ENCODE data around the gene KCNJ11. TPM values are rescaled to one million over a fixed set of nuclear protein-coding genes. Genes with fewer than 3 reads are reported as not detected.

KCNJ11 gene
- total and polyA plus RNA-seq, 3 donors from 2014 or later: 1.4 to 2.1 (median 1.7) TPM

DNA sequence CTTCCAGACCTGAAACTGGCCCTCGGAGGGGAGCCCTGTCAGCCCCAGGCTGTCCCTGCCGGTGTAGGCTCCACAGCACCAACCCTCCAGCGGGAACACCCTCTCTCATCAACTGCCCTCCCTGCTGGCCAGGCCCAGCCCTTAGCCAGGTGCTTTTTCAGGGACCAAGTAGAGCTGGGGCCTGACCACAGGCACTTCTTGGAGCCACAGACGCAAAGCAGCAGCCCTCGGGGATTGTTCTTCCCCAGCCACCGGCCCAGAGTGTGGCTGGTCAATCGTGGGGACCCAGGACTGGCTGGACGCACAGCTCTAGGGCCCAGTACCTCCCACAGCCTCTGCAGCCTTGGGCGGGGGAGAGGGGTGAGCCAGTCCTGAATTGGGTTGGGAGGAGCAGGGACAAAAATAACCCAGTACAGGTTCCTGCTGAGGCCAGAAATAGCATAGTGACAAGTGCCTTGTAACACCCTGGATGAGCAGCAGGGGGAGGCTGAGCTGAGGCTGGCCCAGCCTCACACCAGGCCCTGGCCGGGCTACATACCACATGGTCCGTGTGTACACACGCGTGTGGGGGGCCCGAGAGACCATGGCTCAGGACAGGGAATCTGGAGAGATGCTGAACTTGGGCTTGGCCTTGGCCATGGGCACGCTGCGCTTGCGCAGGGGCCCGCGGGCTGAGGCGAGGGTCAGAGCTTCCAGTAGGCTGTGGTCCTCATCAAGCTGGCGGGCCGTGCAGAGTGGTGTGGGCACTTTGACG is 2.0 kb downstream of the KCNJ11 start:
- Histone ChIP-seq H3K4me3 (no peak overlapping the region), H3K27ac (no peak overlapping the region)

DNA sequence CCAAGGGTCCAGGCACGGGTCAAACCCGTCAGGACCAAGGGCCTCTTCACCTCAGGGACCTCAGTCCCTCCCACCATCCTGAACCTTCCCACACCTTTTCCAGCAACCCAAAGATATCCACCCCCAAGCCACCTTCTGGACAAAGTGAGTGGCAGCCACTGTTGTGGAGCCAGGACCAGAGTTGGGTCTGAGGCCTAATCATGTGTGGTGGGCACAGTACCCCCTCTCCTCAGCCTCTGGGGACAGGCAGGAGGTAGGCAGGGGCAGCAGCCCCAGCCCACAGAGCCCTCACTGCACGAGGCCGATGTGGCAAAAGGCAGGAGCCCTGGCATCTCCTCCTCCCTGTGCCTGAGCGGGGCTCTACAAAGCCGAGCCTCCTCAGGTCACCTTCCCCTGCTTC is 2.5 kb downstream of the KCNJ11 start:
- Histone ChIP-seq H3K4me1 (peaks cover 3% of the 10 kb centered on the region), H3K9me3 (no peaks in the 10 kb centered on the region), H3K36me3 (ENCODE audit: low read depth, missing control alignments) (no peaks in the 10 kb centered on the region), H3K4me3 (no peak overlapping the region), H3K27me3 (no peaks in the 10 kb centered on the region), H3K27ac (no peak overlapping the region)
- no peak for TF ChIP-seq POLR2A (IDR thresholded peaks at IDR 0.05)
- TF ChIP-seq, protein P1, sequence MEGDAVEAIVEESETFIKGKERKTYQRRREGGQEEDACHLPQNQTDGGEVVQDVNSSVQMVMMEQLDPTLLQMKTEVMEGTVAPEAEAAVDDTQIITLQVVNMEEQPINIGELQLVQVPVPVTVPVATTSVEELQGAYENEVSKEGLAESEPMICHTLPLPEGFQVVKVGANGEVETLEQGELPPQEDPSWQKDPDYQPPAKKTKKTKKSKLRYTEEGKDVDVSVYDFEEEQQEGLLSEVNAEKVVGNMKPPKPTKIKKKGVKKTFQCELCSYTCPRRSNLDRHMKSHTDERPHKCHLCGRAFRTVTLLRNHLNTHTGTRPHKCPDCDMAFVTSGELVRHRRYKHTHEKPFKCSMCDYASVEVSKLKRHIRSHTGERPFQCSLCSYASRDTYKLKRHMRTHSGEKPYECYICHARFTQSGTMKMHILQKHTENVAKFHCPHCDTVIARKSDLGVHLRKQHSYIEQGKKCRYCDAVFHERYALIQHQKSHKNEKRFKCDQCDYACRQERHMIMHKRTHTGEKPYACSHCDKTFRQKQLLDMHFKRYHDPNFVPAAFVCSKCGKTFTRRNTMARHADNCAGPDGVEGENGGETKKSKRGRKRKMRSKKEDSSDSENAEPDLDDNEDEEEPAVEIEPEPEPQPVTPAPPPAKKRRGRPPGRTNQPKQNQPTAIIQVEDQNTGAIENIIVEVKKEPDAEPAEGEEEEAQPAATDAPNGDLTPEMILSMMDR (IDR thresholded peaks at IDR 0.05): no peak
- DNase-seq: no peak
- intact Hi-C loops (cut with DNase I; ENCODE audit: low total_unique reads): loop anchor here (5.0 kb wide), 1 partner anchor 116 kb away; no protein-coding TSS in a partner anchor
- 64 to 77% methylated on average over 6 of the region's 6 CpGs for WGBS, 2 donors

More for the DNA sequence above, 2.0 kb downstream of the KCNJ11 start:
- H3K36me3 ChIP-seq (ENCODE audit: low read depth, missing control alignments): no peaks in the 10 kb centered on the region
- no peaks in the 10 kb centered on the region for H3K27me3 ChIP-seq
- H3K9me3 ChIP-seq: no peaks in the 10 kb centered on the region
- TF ChIP-seq, protein P1 (IDR thresholded peaks at IDR 0.05): peak; percentile 19 to 54 (median 53)
- TF ChIP-seq POLR2A (IDR thresholded peaks at IDR 0.05): no peak
- intact Hi-C loops (cut with DNase I; ENCODE audit: low total_unique reads): loop anchor here (5.0 kb wide), 1 partner anchor 116 kb away; no protein-coding TSS in a partner anchor
- peaks cover 3% of the 10 kb centered on the region for H3K4me1 ChIP-seq
- DNase-seq: peak; percentile 65
- WGBS, 2 donors: 71 to 85% methylated on average over 15 to 23 of the region's 23 CpGs

DNA sequence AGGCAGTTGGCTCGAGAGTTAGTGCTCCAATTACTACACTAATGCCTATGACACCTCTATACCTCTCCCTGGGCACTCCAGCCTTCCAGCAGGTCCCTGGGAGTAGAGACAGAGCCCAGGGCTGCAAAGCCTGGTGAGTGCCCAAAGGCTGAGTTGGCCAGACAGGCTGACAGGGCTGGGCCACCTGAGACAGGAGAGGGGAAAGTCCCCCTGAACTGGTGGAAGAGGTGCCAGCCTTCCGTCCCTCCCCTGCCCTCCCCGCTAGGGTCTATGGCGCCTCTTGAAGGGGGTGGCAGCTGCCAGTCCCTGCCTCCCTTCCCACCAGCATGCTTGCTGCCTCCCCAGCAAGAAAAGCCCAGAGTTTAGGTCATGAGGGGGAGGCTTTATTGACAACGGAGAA is 3.0 kb downstream of the KCNJ11 start:
- no peaks in the 10 kb centered on the region for H3K36me3 ChIP-seq (ENCODE audit: low read depth, missing control alignments)
- H3K9me3 ChIP-seq: no peaks in the 10 kb centered on the region
- no peak for TF ChIP-seq POLR2A (IDR thresholded peaks at IDR 0.05)
- TF ChIP-seq, protein P1 (IDR thresholded peaks at IDR 0.05): no peak
- no peak overlapping the region for H3K27ac ChIP-seq
- peaks cover 3% of the 10 kb centered on the region for H3K4me1 ChIP-seq
- 82 to 88% methylated on average over 4 to 5 of the region's 5 CpGs for WGBS, 2 donors
- no peak overlapping the region for H3K4me3 ChIP-seq
- intact Hi-C loops (cut with DNase I; ENCODE audit: low total_unique reads): loop anchor here (5.0 kb wide), 1 partner anchor 117 kb away; no protein-coding TSS in a partner anchor
- H3K27me3 ChIP-seq: no peaks in the 10 kb centered on the region
- DNase-seq: no peak

DNA sequence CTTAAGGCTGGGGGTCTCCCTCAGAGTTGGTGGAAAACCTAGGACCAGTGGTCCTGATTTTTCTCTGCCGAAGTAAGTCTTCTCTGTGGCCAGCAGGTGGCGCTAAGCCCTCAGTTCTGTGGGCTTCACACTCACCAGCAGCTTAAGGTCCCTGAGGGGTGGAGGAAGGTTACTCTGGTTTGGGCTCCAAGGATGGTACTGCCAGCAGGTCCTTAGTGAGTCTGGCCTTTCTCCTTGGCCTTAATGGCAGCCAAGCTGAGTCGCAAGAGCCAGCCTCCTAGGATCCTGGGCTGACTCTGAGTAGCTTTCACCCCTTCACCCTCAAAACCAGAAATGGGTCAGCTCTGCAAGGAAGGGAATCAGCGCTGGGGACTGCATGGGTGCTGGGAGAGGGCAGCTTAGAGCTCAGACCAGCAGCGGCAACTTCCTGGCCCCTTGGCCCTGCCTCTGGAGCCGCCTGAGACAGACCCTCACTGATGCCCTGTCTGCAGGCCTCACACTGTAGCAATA is 4.4 kb downstream of the KCNJ11 start:
- Histone ChIP-seq H3K4me3 (no peak overlapping the region), H3K27ac (no peak overlapping the region), H3K36me3 (ENCODE audit: low read depth, missing control alignments) (no peaks in the 10 kb centered on the region), H3K27me3 (no peaks in the 10 kb centered on the region), H3K4me1 (peaks cover 3% of the 10 kb centered on the region), H3K9me3 (no peaks in the 10 kb centered on the region)
- intact Hi-C loops (cut with DNase I; ENCODE audit: low total_unique reads): no loop called here
- DNase-seq: peak; percentile 79
- 56 to 58% methylated on average over 6 of the region's 6 CpGs for WGBS, 2 donors
- TF ChIP-seq, protein P1 (IDR thresholded peaks at IDR 0.05): peak; percentile 75 to 93 (median 83)
- no peak for TF ChIP-seq POLR2A (IDR thresholded peaks at IDR 0.05)

Measured in testis (tissue), 3 donors.